Activated CD8-positive, alpha-beta memory T cell treated with anti-CD3 and anti-CD28 coated beads, Interleukin-2, amount 50 U/mL, for 24 hours (primary cell): Measurements from ENCODE around the gene JAZF1.

Source experiments
- DNase-seq: peaks from one replicate; pipeline ENCODE4 v3.0.0-alpha.2; 2020; ENCODE audit errors: extremely low read depth

Gene JAZF1

GRCh38 chr7:28008911-28009310 lies 171.7 kb downstream of the JAZF1 start:
- no peak for DNase-seq

DNA sequence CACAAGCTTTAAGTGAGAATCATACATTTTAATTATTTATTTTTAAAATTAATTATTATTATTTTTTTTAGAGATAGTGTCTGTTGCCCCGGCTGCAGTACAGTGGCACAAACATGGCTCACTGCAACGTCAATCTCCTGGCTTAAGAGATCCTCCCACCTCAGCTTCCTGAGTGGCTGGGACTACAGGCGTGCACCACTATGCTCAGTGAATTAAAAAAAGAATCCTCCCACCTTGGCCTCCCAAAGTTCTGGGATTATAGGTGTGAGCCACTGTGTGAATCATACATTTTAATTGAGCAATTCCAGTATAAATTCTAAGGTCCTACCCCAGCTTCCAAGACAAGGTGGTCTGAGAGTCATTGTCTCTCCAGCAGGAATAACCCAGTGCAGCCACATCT lies 172.4 kb downstream of the JAZF1 start:
- no peak for DNase-seq

DNA sequence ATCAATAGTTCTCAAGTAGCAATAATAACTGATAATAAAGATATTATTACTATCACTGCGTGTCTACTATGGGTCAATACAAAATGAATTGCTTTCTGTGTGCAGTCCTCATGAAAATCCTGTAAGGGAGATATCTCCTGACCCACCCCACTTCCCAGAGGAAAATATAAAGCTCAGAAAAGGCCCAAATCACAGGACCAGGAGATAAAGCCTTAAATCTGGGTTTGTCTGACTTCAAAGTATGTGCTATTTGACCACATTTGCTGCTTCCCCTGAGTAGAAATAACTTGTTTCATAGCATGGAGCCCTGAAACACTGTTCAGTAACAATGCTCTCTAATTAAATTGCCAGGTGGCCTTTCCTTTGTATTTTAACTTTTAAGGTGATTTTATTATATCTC lies 174.1 kb downstream of the JAZF1 start:
- DNase-seq = no peak

DNA sequence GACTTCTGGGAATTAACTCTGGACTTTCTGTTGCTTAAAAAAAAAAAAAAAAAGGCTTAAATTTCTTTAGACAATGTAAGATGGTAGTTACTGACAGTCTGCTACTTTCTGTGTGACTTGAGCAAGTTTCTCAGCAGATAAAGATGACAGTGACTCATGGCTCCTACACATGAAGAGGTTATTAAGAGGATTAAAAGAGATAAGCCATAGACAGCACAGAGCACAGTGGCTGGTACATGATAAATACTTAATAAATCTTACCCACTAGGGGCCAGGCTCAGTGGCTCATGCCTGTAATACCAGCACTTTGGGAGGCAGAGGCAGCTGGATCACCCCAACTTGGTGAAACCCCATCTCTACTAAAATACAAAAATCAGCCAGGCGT lies 174.8 kb downstream of the JAZF1 start:
- DNase-seq = no peak

DNA sequence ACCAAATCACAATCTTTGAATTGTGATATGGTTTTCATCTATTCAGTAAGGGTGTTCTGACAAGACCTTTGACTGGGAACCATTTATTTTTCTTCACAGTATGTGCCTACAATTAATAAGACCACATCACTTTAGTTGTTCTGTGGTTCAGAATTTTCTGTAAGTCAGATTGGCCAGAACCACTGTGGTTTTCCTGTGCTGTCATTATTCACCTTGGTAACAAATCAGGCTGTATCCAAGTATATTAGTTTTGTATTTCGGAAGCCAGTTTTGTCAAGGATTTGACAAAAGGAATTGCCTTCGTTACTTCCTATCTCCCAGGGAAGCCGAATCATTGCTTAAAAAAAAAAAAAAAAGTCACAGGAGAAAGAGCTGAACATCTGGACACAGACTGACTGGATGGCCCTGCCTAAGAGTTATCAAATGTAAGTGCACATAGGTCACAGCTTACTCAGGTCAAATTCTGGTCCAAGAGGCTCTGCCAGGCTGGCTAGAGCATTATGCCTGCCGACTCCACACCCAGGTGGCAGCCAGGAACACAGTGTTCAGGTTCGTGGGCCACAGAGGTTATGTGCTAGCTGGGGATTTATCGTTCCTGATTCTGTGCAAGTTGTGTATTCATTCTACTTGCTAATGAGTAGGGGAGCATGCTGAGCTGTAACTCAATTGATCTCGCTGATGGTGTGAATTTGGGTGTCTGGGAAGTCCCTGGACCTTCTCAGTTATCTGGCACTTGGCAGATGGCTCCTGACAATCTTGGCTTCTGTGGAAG lies 175.3 kb downstream of the JAZF1 start:
- no peak for DNase-seq

- DNase-seq = no peak
These were observed 177.2 kb downstream of the JAZF1 start for GRCh38 chr7:28003408-28003807.

GRCh38 chr7:28002638-28003037 lies 178.0 kb downstream of the JAZF1 start:
- DNase-seq = no peak

DNA sequence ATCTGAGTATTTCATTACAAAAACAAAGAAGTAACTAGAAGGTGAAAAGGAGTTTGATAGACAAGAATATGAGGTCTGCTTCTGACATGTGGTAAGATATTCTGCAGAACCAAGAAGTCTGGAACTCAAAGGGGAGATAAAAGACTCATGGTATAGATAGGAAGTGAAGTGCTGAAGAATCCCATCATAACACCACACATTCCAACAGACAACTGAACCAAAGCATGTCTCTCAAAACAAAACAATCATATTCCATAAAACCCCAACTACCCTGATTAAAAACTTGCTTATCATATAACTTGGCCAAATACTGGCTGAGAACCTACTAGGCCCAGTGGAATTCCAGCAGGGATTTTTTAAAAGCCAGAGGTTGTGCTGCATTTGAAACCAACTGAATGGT lies 178.7 kb downstream of the JAZF1 start:
- no peak for DNase-seq

- no peak for DNase-seq
These were observed 180.8 kb downstream of the JAZF1 start for GRCh38 chr7:27999829-28000228.

DNA sequence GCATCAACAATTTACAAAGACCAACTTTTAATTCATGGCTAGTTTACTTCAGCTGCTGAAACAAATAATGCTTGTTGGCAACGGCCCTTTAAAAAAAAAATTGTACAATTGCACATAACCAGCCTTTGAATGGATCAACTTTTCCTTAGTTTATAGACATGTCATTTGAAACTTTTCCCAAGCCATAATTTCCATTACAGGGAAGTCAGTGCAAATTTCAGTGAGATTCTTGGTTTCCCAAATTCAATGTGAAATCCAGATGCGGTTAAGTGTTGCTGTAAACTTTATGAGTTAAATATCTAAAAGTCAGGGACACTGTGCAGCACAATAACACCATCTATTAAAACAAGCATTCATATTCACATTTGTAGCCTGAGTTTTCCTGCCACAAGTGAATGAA lies 182.2 kb downstream of the JAZF1 start:
- no peak for DNase-seq

DNA sequence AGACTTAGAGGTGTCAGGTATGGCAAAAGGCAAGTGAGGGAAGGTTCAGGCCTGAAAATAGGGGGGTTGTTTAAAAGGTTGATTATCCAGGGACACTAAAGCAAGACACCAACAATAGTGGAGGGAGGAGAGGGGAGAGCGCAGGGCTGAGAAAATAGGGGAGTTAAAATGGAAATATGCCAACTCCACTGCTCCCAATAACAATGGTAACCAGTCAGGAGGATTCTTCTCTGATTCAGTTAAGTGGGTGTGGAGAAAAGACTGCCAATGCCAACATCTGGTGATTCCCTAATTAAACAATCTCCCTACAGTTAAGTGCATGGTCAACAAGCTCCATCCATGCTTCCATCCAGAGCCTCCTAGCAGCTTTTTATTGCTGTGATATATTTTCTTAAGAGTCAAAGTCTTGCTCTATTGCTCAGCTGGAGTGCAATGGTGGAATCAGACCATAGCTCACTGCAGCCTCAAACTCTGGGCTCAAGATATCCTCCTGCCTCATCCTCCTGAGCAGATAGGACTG lies 183.3 kb downstream of the JAZF1 start:
- no peak for DNase-seq

DNA sequence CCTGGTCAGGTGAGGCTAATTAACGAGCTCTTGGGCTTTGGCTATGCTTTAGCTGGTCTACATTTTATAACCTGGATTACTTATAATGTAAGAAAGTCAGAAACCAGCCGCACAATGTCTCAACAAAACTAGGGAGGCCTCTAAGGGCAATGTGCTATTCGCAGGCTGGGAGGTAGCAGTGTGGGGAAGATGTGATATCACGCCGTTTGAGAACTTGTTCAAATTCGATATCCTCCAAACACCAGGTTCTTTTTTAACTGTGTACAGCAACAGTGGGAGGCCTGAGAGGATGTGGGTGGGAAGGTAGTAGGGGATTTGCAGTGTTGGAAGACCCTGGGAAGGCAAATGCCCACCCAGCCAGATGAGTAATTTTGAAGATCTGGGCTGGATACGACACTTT lies 184.5 kb downstream of the JAZF1 start:
- no peak for DNase-seq

DNA sequence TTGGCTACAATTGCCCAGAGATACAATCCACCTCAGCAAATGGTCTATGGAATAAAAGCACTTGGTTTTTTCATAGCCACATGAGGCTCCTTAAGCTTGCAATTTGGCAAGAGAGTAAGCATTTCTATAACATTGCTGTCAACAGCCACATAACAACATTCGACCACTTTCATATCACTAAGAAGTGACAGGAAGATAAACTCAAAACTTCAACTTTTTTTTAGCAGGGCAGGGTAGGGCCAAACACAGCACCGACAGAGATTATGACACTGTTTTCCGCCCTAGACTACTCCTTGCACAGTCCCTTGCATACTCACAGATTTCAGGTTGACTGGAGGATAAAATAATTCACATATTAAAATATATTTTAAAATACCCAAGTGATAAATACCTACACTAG lies 185.4 kb downstream of the JAZF1 start:
- no peak for DNase-seq

DNA sequence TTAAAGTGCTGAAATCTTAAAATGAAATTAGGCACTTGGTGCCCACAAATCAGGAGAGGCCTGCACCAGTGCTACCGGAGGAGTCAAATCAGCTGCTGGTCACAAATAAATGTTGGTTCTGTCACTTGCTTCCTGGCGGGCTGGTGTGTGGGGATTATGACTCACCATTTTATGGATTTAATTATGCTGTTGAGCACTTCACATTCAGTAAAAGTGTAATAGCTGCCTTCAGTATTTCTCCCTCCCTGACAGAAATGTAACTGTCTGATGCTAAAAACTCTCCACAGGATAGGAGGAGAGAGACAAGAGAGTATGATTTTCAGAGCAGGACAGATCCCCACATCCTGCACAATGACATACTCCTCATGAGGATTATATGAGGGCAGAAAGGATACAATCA lies 186.0 kb downstream of the JAZF1 start:
- DNase-seq = no peak

GRCh38 chr7:27992755-27993493 lies 187.7 kb downstream of the JAZF1 start:
- no peak for DNase-seq

DNA sequence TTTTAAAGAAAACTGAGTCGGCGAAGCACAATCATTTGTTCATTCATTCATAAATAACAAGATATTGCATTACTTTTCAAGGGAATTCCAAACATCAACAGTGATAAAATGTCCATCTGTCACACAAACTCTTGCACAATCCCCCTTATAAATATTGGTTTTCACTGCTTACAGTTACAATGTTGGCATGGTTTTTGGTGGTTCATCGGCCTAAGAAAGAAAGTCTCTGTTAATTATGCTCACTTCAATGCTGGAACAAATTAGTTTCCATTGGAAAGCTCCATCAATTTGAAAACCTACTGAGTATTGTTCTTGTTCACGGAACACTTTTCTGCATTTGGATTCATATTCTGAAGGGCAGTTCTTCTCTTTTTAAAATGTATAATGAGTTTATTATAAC lies 188.5 kb downstream of the JAZF1 start:
- DNase-seq = no peak

GRCh38 chr7:27991006-27991528 lies 189.5 kb downstream of the JAZF1 start:
- DNase-seq = no peak

- no peak for DNase-seq
These were observed 204.1 kb downstream of the JAZF1 start for GRCh38 chr7:27976531-27976930.

DNA sequence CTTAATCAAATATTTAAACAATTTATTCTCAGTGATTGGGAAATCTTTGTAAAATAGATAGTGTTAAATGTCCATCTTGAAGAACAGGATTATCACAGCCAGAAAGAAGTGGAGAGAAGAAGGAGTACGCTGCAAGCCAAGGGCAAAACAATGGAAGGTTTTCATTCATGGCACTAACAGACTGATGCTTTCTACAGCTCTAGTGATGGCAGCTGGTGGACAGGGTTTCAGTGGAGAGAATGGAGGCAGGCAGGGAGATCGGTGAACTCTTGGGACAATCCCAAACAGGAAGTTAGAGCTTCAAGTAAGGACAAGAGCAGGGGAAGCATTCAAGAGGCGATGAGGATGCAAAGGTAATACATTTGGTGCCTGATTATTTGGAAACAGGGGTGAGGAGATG lies 207.0 kb downstream of the JAZF1 start:
- no peak for DNase-seq

DNA sequence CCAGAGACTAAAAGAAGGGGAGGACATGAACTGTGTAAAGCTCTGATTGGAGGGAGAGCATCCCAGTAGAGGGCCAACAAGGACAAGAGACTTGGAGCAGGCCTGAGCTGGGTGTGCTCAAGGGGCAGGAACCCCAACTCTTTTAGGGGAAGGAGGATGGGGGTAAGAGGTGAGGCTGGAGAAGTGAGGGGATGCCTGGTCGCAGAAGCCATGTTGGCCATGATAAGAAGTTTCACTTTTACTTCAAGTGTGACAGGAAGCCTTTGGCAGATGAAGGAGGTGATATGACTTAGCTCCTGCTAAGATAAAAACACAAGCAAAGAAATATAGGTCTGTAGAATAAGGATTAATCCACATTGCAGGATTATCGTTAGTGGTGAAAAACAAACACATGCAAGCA lies 208.3 kb downstream of the JAZF1 start:
- DNase-seq = no peak

GRCh38 chr7:27971171-27971812 lies 209.3 kb downstream of the JAZF1 start:
- DNase-seq = no peak

DNA sequence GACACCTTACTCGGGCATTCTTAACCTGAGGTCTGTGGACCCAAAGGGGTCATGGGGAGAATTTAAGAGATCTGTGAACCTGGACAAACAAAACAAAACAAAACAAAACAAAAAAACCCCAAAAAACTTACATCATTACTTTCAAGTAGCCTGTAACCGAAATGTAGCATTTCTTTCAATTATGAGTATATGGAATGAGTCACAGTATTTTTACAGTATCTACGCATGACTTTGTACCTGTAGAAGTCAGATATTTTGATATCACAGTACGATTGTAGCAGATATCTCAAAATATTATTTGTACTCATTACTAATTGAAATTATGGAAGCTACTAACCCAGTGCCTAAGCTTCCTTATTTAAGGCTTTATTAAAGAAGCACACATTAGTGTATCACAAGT lies 210.2 kb downstream of the JAZF1 start:
- no peak for DNase-seq

DNA sequence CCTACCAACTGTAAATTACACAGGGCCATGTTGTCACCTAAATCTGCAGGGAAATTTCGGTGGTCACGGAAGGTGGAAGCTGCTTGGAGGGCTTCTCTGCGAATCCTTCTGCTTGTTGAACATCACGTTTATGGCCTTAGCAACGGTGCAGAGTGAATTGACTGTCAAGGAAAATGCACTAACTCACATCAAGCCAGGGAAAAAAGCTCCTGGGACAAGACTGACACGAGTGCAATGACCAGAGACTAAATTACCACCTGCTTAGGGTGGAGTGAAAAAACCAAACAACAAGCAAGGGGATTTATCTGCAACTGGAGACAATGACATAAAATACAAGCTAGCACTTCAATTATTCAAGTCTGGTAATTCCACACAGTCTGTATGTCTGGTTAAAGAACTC lies 211.2 kb downstream of the JAZF1 start:
- no peak for DNase-seq
